Osteoblast (primary cell): ENCODE data around the gene SRRT. TPM values are rescaled to one million over a fixed set of nuclear protein-coding genes. Genes with fewer than 3 reads are reported as not detected.

Experiments used
- DNase-seq: peaks from one replicate; pipeline ENCODE4 v3.0.0; 2011; ENCODE audit warnings: low spot score, mixed read lengths; ENCODE audit not compliant: insufficient read length; ENCODE audit errors: missing footprints
- H2AFZ ChIP-seq: 2 replicates; pipeline ENCODE4 v1.6.0; 2011; ENCODE audit warnings: mild to moderate bottlenecking, low read length
- H3K27ac ChIP-seq: 2 replicates; pipeline ENCODE4 v1.5.1; 2011; ENCODE audit warnings: mild to moderate bottlenecking, low read depth, low read length, moderate library complexity
- H3K27me3 ChIP-seq: 2 replicates; pipeline ENCODE4 v1.6.0; 2012; ENCODE audit warnings: mild to moderate bottlenecking, control low read depth, inconsistent platforms, low read length, moderate library complexity; ENCODE audit not compliant: insufficient read depth
- H3K36me3 ChIP-seq: 2 replicates; pipeline ENCODE4 v1.5.1; 2011; ENCODE audit warnings: mild to moderate bottlenecking, low read length, control low read depth, moderate library complexity; ENCODE audit not compliant: insufficient read depth
- H3K4me1 ChIP-seq: 2 replicates; pipeline ENCODE4 v1.5.1; 2011; ENCODE audit warnings: mild to moderate bottlenecking, low read length, control low read depth, moderate library complexity; ENCODE audit not compliant: insufficient read depth
- H3K4me2 ChIP-seq: 2 replicates; pipeline ENCODE4 v1.6.0; 2011; ENCODE audit warnings: mild to moderate bottlenecking, low read length; ENCODE audit not compliant: insufficient read depth
- H3K4me3 ChIP-seq: fragments of 200-600 bp; sonication (generic); 3 replicates; pipeline ENCODE4 v1.5.1; 2012; ENCODE audit warnings: mild to moderate bottlenecking, low read length, inconsistent platforms; ENCODE audit not compliant: insufficient read depth
- H3K79me2 ChIP-seq: 2 replicates; pipeline ENCODE4 v1.6.0; 2012; ENCODE audit warnings: mild to moderate bottlenecking, low read length, control low read depth, inconsistent platforms; ENCODE audit not compliant: insufficient read depth
- H3K9me3 ChIP-seq: 2 replicates; pipeline ENCODE4 v1.5.1; 2011; ENCODE audit warnings: low read depth, low read length, control low read depth
- H4K20me1 ChIP-seq: 2 replicates; pipeline ENCODE4 v1.6.0; 2012; ENCODE audit warnings: mild to moderate bottlenecking, low read length, control low read depth; ENCODE audit not compliant: insufficient read depth
- CTCF ChIP-seq: IDR thresholded peaks from 2 replicates; pipeline ENCODE4 v1.5.1; 2011; ENCODE audit warnings: mild to moderate bottlenecking, low read depth, low read length, moderate library complexity; ENCODE audit errors: extremely low read depth
- total RNA-seq: library from RNA; depleted of rRNA; stranded (reverse); fragments of >200 nt; gene quantifications from 2 replicates; pipeline ENCODE4 v1.2.3, GENCODE V29; 2012

The SRRT gene
- total RNA-seq, 1 donor, result 42.0 TPM

GRCh38 chr7:100837099-100837836 lies 37.6 kb upstream of the SRRT start:
- Histone ChIP-seq H3K4me1 (peaks cover 4% of the 10 kb centered on the region), H3K9me3 (no peaks in the 10 kb centered on the region), H2AFZ (peak overlapping the region; percentile 96), H3K4me3 (peak overlapping the region; percentile 66), H3K4me2 (peak overlapping the region; percentile 86), H3K27me3 (no peaks in the 10 kb centered on the region), H4K20me1 (no peaks in the 10 kb centered on the region), H3K79me2 (no peaks in the 10 kb centered on the region), H3K36me3 (no peaks in the 10 kb centered on the region), H3K27ac (peak overlapping the region; percentile 72)
- DNase-seq, result peak; percentile 97
- no peak for TF ChIP-seq CTCF

GRCh38 chr7:100839361-100839760 lies 35.5 kb upstream of the SRRT start:
- H2AFZ ChIP-seq, result no peak overlapping the region
- H3K36me3 ChIP-seq, result no peaks in the 10 kb centered on the region
- no peak for TF ChIP-seq CTCF
- H4K20me1 ChIP-seq, result no peaks in the 10 kb centered on the region
- no peak for DNase-seq
- H3K4me1 ChIP-seq, result peaks cover 4% of the 10 kb centered on the region
- no peaks in the 10 kb centered on the region for H3K27me3 ChIP-seq
- no peaks in the 10 kb centered on the region for H3K9me3 ChIP-seq
- H3K79me2 ChIP-seq, result no peaks in the 10 kb centered on the region
- H3K4me2 ChIP-seq, result no peak overlapping the region
- H3K4me3 ChIP-seq, result no peak overlapping the region
- H3K27ac ChIP-seq, result no peak overlapping the region

- no peaks in the 10 kb centered on the region for H3K79me2 ChIP-seq
- no peak for TF ChIP-seq CTCF
- H3K36me3 ChIP-seq, result no peaks in the 10 kb centered on the region
- no peaks in the 10 kb centered on the region for H3K27me3 ChIP-seq
- no peak overlapping the region for H3K4me2 ChIP-seq
- H3K4me1 ChIP-seq, result peaks cover 4% of the 10 kb centered on the region
- H3K4me3 ChIP-seq, result no peak overlapping the region
- DNase-seq, result no peak
- H3K27ac ChIP-seq, result no peak overlapping the region
- H4K20me1 ChIP-seq, result no peaks in the 10 kb centered on the region
- no peaks in the 10 kb centered on the region for H3K9me3 ChIP-seq
- peak overlapping the region; percentile 27 for H2AFZ ChIP-seq
These were observed 34.3 kb upstream of the SRRT start for GRCh38 chr7:100840470-100841100.

- no peak overlapping the region for H2AFZ ChIP-seq
These were observed 27.5 kb upstream of the SRRT start for GRCh38 chr7:100847360-100847759.

More at GRCh38 chr7:100847360-100847759, 27.5 kb upstream of the SRRT start:
- H3K4me3 ChIP-seq, result no peak overlapping the region
- H3K9me3 ChIP-seq, result no peaks in the 10 kb centered on the region
- no peaks in the 10 kb centered on the region for H3K27me3 ChIP-seq
- no peak overlapping the region for H3K4me2 ChIP-seq
- H3K4me1 ChIP-seq, result peaks cover 4% of the 10 kb centered on the region
- H3K36me3 ChIP-seq, result no peaks in the 10 kb centered on the region
- no peaks in the 10 kb centered on the region for H4K20me1 ChIP-seq
- TF ChIP-seq CTCF, result no peak
- H3K79me2 ChIP-seq, result no peaks in the 10 kb centered on the region
- no peak overlapping the region for H3K27ac ChIP-seq
- no peak for DNase-seq
